OCI-LY7 (cell line): Measurements from ENCODE around the gene VPS18.

Experiments
- CTCF ChIP-seq: fragments of 200-600 bp; sonication (generic); conservative IDR thresholded peaks from 2 replicates; pipeline ENCODE4 v1.5.1; 2014; ENCODE audit warnings: mild to moderate bottlenecking, antibody characterized with exemption, low read length, moderate library complexity, mixed read lengths
- EZH2phosphoT487 ChIP-seq: fragments of 200-600 bp; sonication (generic); IDR thresholded peaks from 2 replicates; pipeline ENCODE4 v1.6.1; 2018; ENCODE audit warnings: low read depth, borderline replicate concordance, mild to moderate bottlenecking, mixed run types, antibody characterized with exemption, low read length, moderate library complexity, mixed read lengths

DNA sequence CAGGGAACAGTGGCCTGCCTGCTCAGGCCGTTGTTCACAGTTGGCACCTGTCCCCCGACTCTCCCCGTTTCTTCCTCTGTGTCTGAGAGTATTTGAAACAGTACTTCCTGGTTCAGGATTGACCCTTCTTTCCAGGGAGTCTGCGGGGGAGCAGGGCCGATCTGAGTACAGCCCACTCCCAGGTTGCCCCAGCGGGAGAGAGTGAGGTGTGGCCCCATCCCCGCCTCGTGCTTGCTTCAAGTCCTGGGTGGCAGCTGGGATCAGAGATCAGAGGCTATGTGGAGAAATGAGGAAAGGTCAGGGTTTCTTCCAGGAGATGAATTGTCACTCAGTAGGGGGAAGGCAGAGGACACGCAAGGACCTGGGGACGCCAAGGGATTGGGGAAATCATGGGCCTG, 28.4 kb downstream of the VPS18 start:
- no peak for TF ChIP-seq EZH2phosphoT487
- no peak for TF ChIP-seq CTCF
